Left lobe of liver (tissue), 2 donors: ENCODE data around the gene FGD2. TPM values are rescaled to one million over a fixed set of nuclear protein-coding genes. Genes with fewer than 3 reads are reported as not detected.

Experiments
- ATAC-seq: fragments of 200-7000 bp; cut with Tn5 transposase; one replicate; pipeline ENCODE4 v1.9.1; 2020; ENCODE audit warnings: mild to moderate bottlenecking, moderate library complexity
- DNase-seq: peaks from one replicate; pipeline ENCODE4 v3.0.0-alpha.2; 2020; ENCODE audit warnings: low spot score
- total RNA-seq: library from RNA; stranded (reverse); gene quantifications from one replicate; pipeline ENCODE4 v1.2.1, GENCODE V29; 2021
- donor health status: DM: no; HTN: no; CAD: no; lungs with moderate emphysema.
- donor health status: DM: no; HTN: yes; CAD: no.

Gene FGD2
- total RNA-seq, 1 donor from 2014 or later = 10.3 TPM

GRCh38 chr6:37016995-37017394, 11.5 kb downstream of the FGD2 start:
- DNase-seq (no peak), ATAC-seq (no peak)

- DNase-seq = no peak
Observed at GRCh38 chr6:37017606-37018197, 12.2 kb downstream of the FGD2 start.

GRCh38 chr6:37018198-37019064, 13.0 kb downstream of the FGD2 start:
- DNase-seq (peak; percentile 83), ATAC-seq (peak; percentile 92)

More at GRCh38 chr6:37017606-37018197, 12.2 kb downstream of the FGD2 start:
- ATAC-seq = no peak

- peak; percentile 44 for ATAC-seq
Observed at GRCh38 chr6:37019065-37019450, 13.6 kb downstream of the FGD2 start.

GRCh38 chr6:37020381-37020780, 14.9 kb downstream of the FGD2 start:
- DNase-seq (no peak), ATAC-seq (no peak)

More at GRCh38 chr6:37019065-37019450, 13.6 kb downstream of the FGD2 start:
- peak; percentile 72 for DNase-seq

GRCh38 chr6:37020812-37021211, 15.4 kb downstream of the FGD2 start:
- DNase-seq = no peak
- ATAC-seq = no peak

- DNase-seq = no peak
- no peak for ATAC-seq
Observed at GRCh38 chr6:37021356-37022129, 16.1 kb downstream of the FGD2 start.

- ATAC-seq (no peak), DNase-seq (no peak)
Observed at GRCh38 chr6:37022135-37022863, 16.8 kb downstream of the FGD2 start.

- no peak for DNase-seq
Observed at GRCh38 chr6:37024656-37025337, 19.3 kb downstream of the FGD2 start.

GRCh38 chr6:37025621-37026466, 20.4 kb downstream of the FGD2 start:
- no peak for DNase-seq

More at GRCh38 chr6:37024656-37025337, 19.3 kb downstream of the FGD2 start:
- no peak for ATAC-seq

GRCh38 chr6:37027036-37027720, 21.7 kb downstream of the FGD2 start:
- DNase-seq = no peak
- no peak for ATAC-seq

More at GRCh38 chr6:37025621-37026466, 20.4 kb downstream of the FGD2 start:
- no peak for ATAC-seq

- ATAC-seq (no peak), DNase-seq (no peak)
Observed at GRCh38 chr6:37027811-37028469, 22.5 kb downstream of the FGD2 start.

GRCh38 chr6:37029249-37029971, 24.0 kb downstream of the FGD2 start:
- DNase-seq (peak; percentile 62), ATAC-seq (peak; percentile 91)

- no peak for ATAC-seq
- DNase-seq = no peak
Observed at GRCh38 chr6:37030599-37030998, 25.1 kb downstream of the FGD2 start.

GRCh38 chr6:37032239-37032638, 26.8 kb downstream of the FGD2 start:
- ATAC-seq = no peak

GRCh38 chr6:37033255-37033654, 27.8 kb downstream of the FGD2 start:
- ATAC-seq (no peak), DNase-seq (no peak)

More at GRCh38 chr6:37032239-37032638, 26.8 kb downstream of the FGD2 start:
- no peak for DNase-seq
